Epithelial cell of esophagus (primary cell): ENCODE measurements around the gene MLIP.

Source experiments
- DNase-seq: peaks from one replicate; pipeline ENCODE4 v3.0.0; 2010; ENCODE audit warnings: low read depth
- H3K4me3 ChIP-seq: 2 replicates; pipeline ENCODE4 v1.5.1; 2011; ENCODE audit warnings: mild to moderate bottlenecking, low read length, control low read depth
- CTCF ChIP-seq: IDR thresholded peaks from 2 replicates; pipeline ENCODE4 v1.5.1; 2011; ENCODE audit warnings: low read depth, mild to moderate bottlenecking, low read length, control low read depth, inconsistent platforms; ENCODE audit not compliant: insufficient read depth; ENCODE audit errors: missing control alignments

Gene MLIP

GRCh38 chr6:54264581-54265272 lies 153.5 kb downstream of the MLIP start:
- DNase-seq = no peak
- no peak overlapping the region for H3K4me3 ChIP-seq
- no peak for TF ChIP-seq CTCF

GRCh38 chr6:54266400-54266923 lies 155.2 kb downstream of the MLIP start:
- TF ChIP-seq CTCF = no peak
- DNase-seq = no peak
- H3K4me3 ChIP-seq = no peak overlapping the region

GRCh38 chr6:54267798-54268197 lies 156.6 kb downstream of the MLIP start:
- DNase-seq = peak; percentile 73
- H3K4me3 ChIP-seq = no peak overlapping the region
- peak; percentile 56 for TF ChIP-seq CTCF

GRCh38 chr6:54273214-54273820 lies 162.1 kb downstream of the MLIP start:
- DNase-seq = no peak
- no peak overlapping the region for H3K4me3 ChIP-seq
- no peak for TF ChIP-seq CTCF

GRCh38 chr6:54274383-54274782 lies 163.1 kb downstream of the MLIP start:
- no peak overlapping the region for H3K4me3 ChIP-seq
- no peak for TF ChIP-seq CTCF
- no peak for DNase-seq

- TF ChIP-seq CTCF = no peak
- peak; percentile 62 for DNase-seq
- no peak overlapping the region for H3K4me3 ChIP-seq
Measured at GRCh38 chr6:54282186-54282585, 170.9 kb downstream of the MLIP start.
